ENCODE results near the gene HEATR5A. TPM values are rescaled to one million over a fixed set of nuclear protein-coding genes. Genes with fewer than 3 reads are reported as not detected.

Gene HEATR5A
- total and polyA plus RNA-seq, 9 of the 15 experiments (the other 6 are each of a cell fraction or from before 2014, with no cell fraction given), result 8.0 to 50.9 (median 23.0) TPM

DNA sequence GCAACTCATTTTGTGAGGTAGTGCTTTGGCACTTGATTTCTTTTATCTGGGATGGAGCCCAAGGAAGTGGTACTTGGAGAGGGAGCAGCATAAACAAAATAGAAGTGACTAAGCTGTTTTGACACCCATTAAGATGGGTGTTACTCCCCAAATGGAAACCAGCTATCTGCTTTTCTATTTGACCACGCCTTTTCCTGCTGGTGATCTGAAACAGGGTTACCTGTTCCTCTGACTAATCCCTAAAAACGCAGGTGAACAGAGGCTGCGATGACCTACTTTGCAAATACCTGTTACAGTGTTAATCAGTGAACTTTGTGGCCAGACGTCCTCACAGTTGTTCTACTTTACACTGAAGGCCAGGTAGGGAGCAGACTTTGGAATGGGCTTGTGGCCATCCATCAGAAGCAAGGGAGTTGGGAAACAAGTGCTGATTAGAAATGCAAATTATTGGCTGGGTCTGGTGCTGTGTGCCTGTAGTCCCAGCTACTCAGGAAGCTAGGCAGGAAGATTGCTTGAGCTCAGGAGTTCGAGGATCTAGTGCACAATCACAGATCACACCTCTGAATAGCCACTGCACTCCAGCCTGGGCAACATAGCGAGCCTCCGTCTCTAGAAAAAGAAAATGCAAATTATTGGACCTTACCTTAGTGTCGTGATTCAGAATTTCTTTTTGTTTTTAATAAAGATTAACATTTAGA, 154.5 kb downstream of the HEATR5A start (continued):
- no peak for TF ChIP-seq RB1 (IDR thresholded peaks at IDR 0.05; ENCODE audit: low read depth)
- no peak for TF ChIP-seq SRSF1 (IDR thresholded peaks at IDR 0.05; ENCODE audit: low read depth, low read length)
- no peak for TF ChIP-seq HIVEP1 (CRISPR knock-in tag; IDR thresholded peaks at IDR 0.05)
- TF ChIP-seq, protein P1, sequence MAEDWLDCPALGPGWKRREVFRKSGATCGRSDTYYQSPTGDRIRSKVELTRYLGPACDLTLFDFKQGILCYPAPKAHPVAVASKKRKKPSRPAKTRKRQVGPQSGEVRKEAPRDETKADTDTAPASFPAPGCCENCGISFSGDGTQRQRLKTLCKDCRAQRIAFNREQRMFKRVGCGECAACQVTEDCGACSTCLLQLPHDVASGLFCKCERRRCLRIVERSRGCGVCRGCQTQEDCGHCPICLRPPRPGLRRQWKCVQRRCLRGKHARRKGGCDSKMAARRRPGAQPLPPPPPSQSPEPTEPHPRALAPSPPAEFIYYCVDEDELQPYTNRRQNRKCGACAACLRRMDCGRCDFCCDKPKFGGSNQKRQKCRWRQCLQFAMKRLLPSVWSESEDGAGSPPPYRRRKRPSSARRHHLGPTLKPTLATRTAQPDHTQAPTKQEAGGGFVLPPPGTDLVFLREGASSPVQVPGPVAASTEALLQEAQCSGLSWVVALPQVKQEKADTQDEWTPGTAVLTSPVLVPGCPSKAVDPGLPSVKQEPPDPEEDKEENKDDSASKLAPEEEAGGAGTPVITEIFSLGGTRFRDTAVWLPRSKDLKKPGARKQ (CRISPR knock-in tag; IDR thresholded peaks at IDR 0.05), result no peak
- peak; percentile 38; the same call in 1 of the 2 replicates for TF ChIP-seq CTBP1 (IDR thresholded peaks at IDR 0.05; ENCODE audit: borderline replicate concordance)
- TF ChIP-seq ZNF143 (CRISPR knock-in tag; IDR thresholded peaks at IDR 0.05), result no peak
- TF ChIP-seq ZNF124 (CRISPR knock-in tag; IDR thresholded peaks at IDR 0.05), result no peak
- TF ChIP-seq SREBF1 (IDR thresholded peaks at IDR 0.05; ENCODE audit: borderline replicate concordance, low read depth, low read length), result no peak
- TF ChIP-seq, protein P2, sequence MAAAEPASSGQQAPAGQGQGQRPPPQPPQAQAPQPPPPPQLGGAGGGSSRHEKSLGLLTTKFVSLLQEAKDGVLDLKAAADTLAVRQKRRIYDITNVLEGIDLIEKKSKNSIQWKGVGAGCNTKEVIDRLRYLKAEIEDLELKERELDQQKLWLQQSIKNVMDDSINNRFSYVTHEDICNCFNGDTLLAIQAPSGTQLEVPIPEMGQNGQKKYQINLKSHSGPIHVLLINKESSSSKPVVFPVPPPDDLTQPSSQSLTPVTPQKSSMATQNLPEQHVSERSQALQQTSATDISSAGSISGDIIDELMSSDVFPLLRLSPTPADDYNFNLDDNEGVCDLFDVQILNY (CRISPR knock-in tag; IDR thresholded peaks at IDR 0.05), result no peak
- TF ChIP-seq HDAC2 (IDR thresholded peaks at IDR 0.05), result no peak
- no peak for TF ChIP-seq KDM4B (IDR thresholded peaks at IDR 0.05; ENCODE audit: borderline replicate concordance in 2 of 2, low read depth in 1 of 2)
- no peak for TF ChIP-seq HMGN3 (IDR thresholded peaks at IDR 0.05; ENCODE audit: borderline replicate concordance, extremely low read depth, insufficient read length, low read depth, low read length)
- TF ChIP-seq, protein P3, sequence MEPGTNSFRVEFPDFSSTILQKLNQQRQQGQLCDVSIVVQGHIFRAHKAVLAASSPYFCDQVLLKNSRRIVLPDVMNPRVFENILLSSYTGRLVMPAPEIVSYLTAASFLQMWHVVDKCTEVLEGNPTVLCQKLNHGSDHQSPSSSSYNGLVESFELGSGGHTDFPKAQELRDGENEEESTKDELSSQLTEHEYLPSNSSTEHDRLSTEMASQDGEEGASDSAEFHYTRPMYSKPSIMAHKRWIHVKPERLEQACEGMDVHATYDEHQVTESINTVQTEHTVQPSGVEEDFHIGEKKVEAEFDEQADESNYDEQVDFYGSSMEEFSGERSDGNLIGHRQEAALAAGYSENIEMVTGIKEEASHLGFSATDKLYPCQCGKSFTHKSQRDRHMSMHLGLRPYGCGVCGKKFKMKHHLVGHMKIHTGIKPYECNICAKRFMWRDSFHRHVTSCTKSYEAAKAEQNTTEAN (CRISPR knock-in tag; IDR thresholded peaks at IDR 0.05), result no peak
- no peak for TF ChIP-seq JUND (IDR thresholded peaks at IDR 0.05; ENCODE audit: borderline replicate concordance, low read depth, low read length)
- no peak for TF ChIP-seq JUND (tag; IDR thresholded peaks at IDR 0.05; ENCODE audit: borderline replicate concordance, low read depth, low read length)
- no peak for TF ChIP-seq ZNF263 (CRISPR knock-in tag; IDR thresholded peaks at IDR 0.05; ENCODE audit: borderline replicate concordance)
- no peak for TF ChIP-seq MTF1 (CRISPR knock-in tag; IDR thresholded peaks at IDR 0.05; ENCODE audit: borderline replicate concordance)
- TF ChIP-seq MAFF (IDR thresholded peaks at IDR 0.05; ENCODE audit: low read length), result peak; percentile 46; the same call in 1 of the 2 replicates
- no peak for TF ChIP-seq HMG20A (CRISPR knock-in tag; conservative IDR thresholded peaks at IDR 0.05)
- no peak for TF ChIP-seq SMARCA4 (IDR thresholded peaks at IDR 0.05)
- no peak for TF ChIP-seq HNRNPLL (IDR thresholded peaks at IDR 0.05; ENCODE audit: low read depth, low read length, poor library complexity, severe bottlenecking)
- no peak for TF ChIP-seq CBFA2T3 (IDR thresholded peaks at IDR 0.05)
